Measurements from ENCODE around the gene YTHDC2.
A peak's percentile ranks its signal among the peaks of the same experiment; 100 is the strongest.
"Not testable (repeated sequence)": the region's sequence is repeated elsewhere in the genome, so short reads cannot be mapped to it uniquely, and the experiment has no call there.

The YTHDC2 gene

DNA sequence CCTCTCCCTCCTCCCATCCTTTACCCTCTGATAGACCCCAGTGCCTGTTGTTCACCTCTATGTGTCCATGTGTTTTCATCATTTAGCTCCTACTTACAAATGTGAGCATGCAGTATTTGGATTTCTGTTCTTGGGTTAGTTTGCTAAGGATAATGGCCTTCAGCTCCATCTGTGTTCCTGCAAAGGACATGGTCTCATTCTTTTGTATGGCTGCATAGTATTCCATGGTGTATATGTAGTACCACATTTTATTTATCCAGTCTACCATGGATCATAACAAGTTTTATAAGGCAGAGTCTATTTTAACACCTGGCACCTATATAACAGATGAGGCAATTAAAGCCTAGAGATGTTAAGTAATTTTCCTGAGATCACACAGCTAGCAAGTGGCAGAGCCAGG lies 7.4 kb downstream of the YTHDC2 start:
- DNase-seq, result no peak

DNA sequence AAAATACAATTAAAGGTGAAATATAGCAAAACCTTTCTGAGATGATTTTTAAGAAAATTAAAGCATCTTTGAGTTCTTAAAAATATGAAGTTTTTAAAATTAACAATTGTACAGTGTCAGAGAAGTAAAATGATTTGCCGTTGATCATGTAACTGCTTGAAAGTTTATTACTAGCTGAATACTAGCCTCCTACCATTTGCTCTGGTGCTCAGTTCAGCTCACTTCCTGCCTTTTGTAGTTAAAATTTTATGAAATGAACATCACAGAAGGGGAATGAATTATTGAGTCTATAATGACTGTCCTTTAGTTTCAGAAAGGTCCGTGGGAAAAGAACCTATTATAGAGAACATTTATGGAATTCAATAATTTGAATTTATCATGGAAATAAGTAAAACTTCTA lies 9.7 kb downstream of the YTHDC2 start:
- no peak for DNase-seq

DNA sequence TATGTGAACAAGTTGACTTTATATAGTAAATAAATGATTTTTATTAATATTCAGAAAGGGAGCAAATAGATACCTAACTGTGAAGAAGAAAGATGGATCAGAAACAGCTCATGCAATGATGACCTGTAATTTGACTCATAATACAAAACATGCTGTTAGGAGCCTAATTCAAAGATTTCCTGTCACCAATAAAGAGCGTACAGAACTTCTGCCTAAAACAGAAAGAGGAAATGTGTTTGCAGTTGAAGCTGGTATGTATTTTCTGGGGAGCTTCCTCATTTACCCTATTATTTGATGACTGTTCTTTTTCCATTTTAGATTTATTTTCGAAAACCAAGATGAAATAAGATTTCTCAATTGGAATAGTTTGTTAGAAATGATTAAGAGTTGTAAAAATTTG lies 11.4 kb downstream of the YTHDC2 start:
- DNase-seq, result no peak

DNA sequence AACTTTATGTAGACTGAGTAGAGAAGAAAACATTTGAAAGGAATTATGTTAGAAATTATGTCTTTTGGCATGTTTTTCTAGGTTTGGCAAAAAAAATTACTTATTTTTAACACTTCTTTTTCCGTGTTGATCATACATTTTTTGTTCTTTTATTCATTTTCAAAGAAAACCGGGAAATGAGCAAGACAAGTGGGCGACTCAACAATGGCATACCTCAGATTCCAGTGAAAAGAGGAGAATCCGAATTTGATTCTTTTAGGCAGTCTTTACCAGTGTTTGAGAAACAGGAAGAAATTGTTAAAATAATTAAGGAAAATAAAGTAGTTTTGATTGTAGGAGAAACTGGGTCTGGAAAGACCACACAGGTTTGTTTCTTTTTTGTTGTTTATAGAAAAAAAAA lies 12.9 kb downstream of the YTHDC2 start:
- DNase-seq, result no peak

DNA sequence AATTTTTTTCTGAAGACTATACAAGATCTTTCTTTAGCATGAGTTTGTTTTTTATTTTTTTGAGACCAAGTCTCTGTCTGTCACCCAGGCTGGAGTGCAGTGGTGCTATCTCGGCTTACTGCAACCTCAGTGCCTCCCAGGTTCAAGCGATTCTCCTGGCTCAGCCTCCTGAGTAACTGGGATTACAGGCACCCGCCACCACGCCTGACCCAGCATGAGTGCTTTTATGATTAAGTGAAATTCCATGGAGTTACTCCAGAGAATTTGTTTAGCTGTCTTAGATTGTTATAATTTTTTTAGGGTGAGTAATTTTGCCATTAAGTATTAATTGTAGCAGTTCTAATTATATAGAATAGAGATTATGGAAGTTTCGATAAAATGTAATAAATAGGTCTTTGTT lies 14.3 kb downstream of the YTHDC2 start:
- no peak for DNase-seq

DNA sequence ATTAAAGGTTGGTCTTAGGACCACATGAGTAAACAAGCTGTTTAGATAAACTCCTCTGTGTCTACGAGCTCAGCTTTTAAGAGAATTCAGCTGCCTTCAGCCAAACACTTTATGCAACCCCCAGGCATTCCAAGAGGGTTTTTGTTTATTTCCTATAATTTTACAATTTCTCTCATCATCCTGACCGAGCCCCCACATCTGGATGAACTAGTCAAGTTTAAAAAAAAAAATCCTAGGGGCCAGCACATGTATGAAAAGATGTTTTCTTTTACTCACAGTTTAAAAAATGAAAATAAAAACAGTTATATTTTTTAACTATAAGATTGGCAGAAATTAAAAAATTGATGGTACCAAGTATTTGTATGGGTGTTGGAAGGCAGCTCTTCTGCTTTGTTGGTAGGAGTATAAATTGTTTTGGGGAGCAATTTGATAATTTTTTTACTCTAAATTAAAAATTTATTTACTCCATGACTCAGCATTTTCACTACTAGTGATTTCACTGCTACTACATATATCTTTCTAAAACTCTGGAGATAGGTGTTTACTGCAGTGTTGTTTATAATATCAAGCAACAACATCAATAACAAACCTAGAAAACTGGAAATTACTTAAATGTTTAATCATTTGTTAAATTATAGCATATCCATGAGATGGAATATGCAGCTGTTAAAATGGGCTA lies 18.1 kb downstream of the YTHDC2 start:
- no peak for DNase-seq

DNA sequence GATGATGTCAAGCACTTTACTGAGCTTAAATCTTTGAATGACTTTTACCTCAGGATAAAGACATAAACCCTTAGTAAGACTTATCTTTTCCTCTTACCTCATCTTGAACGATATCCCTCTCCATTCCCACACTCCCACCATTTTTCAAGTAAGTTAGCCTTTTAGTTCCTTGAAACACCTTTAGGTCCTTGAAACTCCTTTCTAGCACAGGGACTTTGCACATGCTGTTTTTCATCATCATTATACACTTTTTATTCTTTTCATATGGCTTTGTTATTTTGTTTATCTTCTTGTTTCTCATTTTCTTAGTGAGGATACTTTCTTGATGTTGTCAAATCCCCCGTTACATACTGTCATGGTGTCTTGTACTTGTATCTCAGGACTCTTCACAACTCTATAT lies 24.8 kb downstream of the YTHDC2 start:
- no peak for DNase-seq

DNA sequence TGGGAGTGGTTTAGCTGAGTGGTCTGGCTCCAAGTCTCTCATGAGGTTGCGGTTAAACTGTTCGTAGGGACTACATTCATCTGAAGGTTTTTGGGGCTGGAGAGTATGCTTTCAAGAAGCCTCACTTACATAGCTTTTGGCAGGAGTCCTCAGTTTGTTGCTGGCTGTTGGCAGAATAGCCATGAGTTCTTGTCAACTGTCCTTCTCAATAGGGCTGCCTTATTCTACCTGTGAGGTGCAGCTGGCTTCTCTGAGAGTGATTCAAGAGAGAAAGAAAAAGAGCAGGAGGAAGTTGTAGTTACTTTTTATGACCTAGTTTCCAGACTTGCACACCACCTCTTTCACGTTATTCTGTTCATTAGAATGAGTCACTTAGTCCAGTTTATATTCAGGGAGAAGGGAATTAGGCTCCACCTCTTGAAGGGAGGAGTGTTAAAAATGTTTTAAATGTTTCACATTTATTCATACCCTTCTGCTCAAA lies 33.2 kb downstream of the YTHDC2 start:
- DNase-seq, result no peak

DNA sequence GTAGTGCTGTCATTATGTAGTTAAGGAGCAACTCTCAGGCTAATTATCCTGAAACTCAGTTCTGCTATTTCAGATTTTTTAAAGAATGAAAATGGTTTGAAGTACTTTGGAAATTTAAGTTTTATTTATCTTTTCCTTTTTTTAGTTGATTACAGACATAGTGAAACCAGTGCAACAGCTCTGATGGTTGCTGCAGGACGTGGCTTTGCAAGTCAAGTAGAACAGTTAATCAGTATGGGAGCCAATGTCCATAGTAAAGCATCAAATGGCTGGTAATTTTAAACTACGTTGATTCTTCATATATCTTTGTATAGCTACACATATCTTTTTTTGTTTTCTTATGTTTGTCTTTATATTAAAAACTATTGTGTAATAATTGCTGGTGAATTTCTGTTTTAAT lies 34.9 kb downstream of the YTHDC2 start:
- DNase-seq, result no peak

DNA sequence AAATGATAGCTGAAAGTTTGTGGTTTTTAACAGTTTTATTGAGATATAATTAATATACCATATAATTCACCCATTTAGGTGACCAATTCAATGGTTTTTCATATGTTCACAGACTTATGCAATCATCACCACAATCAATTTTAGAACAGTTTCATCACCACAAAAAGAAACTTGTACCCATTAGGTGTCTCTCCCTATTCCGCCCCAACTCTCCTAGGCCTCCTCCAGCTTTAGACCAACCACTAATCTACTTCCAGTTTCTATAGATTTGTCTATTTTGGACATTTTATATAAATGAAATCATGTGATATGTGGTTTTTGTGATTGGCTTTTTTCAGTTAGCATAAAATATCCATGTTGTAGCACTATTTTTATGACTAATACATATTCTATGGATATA lies 38.6 kb downstream of the YTHDC2 start:
- DNase-seq, result no peak

DNA sequence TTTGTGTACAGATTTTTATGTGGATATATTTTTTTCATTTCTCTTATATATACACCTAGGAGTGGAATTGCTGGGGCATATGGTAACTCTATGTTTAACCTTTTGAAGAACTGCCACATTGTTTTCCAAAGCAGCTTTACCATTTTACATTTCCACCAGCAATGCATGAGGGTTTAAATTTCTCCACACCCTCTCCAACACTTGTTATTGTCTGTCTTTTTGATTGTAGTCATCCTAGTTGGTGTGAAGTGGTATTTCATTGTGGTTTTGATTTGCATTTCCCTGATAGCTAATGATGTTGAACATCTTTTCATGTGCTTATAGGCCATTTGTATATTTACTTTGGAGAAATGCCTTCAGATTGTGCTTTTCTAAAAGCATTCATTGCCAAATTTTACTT lies 39.1 kb downstream of the YTHDC2 start:
- DNase-seq, result no peak

DNA sequence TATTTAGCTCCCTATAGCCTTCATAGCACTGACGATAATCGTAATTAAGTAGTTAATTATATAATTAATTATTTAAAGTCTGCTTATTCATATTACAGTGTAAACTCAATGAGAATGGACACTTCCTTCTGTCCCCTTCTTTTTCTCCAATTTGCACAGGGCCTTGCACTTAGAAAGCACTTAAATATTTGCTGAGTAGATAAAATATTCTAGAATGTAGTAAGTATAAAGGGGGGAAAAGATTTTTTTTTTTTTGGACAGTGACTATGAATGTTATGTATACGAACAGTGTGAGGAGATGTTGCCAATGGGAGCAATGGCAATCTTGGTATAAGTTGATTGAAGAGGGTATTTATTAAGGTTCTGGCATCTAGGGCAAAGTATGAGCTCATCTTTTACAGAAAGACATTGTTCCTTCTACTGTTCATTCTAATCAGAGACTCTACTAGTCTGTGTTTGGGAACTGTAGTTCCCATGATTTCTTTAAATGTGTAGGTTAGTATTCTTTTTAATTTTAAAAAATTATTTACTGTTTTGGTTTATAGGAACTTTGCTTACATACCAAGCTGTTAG lies 49.4 kb downstream of the YTHDC2 start:
- DNase-seq, result no peak

DNA sequence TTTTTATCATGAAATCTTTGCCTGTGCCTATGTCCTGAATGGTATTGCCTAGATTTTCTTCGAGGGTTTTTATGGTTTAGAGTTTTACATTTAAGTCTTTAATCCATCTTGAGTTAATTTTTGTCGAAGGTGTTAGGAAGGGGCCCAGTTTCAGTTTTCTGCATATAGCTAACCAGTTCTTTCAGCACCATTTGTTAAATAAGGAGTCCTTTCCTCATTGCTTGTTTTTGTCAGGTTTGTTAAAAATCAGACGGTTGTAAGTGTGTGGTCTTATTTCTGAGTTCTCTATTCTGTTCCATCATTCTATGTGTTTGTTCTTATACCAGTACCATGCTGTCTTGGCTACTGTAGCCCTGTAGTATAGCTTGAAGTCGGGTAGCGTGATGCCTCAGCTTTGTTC lies 55.9 kb downstream of the YTHDC2 start:
- DNase-seq, result no peak

DNA sequence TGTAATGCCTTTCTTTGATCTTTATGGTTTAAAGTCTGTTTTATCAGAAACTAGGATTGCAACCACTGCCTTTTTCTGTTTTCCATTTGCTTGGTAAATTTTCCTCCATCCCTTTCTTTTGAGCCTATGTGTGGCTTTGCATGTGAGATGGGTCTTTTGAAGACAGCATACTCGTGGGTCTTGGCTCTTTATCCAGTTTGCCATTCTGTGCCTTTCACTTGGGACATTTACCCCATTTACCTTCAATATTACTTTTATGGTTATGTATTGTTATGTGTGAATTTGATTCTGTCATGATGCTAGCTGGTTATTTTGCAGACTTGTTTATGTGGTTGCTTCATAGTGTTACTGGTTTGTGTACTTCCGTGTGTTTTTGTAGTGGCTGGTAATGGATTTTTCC lies 59.2 kb downstream of the YTHDC2 start:
- DNase-seq, result no peak

DNA sequence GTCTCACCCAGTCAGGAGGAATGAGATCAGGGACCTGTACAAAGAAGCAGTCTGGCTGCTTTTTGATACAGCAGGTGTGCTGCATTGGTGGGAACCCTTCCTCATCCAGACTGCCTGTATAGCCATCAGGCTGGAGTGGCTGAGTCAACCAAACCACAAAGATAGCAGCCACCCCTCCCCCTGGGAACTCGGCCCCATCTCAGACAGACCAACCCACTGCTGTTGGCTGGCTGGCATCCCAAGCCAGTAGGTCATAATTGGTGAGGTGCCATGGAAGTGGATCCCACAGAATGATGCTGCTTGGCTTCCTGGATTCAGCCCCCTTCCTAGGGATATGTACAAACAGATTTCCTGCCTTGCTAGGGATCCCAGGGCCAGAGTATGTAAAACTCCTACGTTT lies 60.9 kb downstream of the YTHDC2 start:
- no peak for DNase-seq

DNA sequence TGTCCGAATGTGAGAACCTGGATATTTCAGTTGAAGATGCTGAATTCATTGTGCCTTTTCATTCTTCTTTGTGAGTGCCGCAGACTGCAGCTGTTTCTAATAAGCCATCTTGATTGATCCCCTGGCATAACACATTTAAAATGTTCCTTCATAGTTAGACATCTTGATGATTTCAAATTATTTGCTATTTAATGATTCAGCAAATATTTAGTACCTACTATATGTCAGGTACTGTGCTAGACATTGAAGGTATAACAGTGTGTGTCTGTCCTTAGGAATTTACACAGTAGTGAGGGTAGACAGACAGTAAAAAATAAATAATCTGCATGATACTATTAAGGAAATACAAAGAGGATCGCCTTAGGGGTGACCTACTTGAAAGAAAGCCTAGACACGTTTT lies 61.6 kb downstream of the YTHDC2 start:
- no peak for DNase-seq

DNA sequence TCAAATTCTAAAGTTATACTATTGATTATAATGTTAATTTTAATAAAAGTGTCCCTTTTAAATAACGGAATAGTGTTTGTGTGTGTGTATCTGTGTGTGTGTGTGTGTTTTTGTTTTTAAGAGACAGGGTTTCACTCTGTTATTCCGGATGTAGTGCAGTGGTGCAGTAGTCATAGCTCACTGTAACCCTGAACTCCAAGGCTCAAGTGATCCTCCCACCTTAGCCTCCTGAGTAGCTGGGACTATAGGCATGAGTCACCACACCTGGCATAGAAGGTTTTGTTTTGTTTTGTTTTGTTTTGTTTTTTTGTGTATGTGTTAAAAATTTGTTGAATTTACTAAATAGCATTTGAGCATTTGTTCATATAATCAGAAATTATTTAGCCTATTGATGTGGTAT lies 64.6 kb downstream of the YTHDC2 start:
- no peak for DNase-seq

DNA sequence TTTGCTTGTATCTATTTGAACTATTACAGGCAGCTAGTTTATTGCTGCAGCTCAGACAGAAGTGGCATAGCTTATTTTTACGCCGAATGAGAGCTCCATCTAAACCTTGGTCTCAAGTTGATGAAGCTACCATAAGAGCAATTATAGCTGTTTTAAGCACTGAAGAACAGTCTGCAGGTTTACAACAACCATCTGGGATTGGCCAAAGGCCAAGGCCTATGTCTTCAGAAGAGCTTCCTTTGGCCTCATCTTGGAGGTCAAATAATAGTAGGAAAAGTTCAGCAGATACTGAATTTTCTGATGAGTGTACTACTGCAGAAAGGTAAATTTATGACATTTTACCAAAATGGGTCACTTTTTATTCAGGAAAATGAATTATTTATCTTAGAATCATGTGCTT lies 67.9 kb downstream of the YTHDC2 start:
- no peak for DNase-seq

DNA sequence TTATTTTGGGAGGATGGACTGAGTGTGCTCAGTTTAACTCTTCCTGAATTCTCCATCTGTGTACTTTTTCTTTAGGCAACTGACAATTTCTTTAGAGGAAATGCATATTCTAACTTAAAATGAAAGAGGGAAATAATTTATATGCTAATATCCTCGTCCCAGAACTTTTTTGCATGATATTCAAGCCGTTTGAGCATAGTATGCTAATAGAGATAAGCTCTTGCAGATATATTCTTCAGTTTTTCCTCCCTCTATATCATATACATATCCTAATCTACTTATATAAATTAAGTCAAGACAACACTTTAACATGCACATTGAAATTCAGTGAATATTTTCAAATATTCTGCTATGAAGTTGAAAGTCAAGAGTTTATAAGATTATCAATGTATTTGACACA lies 84.7 kb downstream of the YTHDC2 start:
- no peak for DNase-seq

DNA sequence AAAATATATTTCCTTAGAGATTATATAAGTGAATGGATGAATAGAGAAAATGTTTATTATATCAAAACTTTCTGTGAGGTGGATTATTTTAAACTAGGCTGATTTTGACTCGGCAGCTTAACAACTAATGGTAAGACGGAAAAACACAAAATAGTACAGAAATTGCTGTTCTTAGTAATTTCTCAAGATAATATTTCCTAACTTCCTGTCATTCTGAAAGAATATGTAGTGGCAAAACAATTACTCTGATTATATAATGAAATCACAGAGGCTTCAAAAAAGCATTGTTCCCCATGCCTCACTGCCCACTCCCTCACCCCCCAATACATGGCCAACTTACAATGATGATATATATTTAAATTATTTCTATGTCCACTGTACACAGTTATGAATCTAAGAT lies 85.4 kb downstream of the YTHDC2 start:
- no peak for DNase-seq

DNA sequence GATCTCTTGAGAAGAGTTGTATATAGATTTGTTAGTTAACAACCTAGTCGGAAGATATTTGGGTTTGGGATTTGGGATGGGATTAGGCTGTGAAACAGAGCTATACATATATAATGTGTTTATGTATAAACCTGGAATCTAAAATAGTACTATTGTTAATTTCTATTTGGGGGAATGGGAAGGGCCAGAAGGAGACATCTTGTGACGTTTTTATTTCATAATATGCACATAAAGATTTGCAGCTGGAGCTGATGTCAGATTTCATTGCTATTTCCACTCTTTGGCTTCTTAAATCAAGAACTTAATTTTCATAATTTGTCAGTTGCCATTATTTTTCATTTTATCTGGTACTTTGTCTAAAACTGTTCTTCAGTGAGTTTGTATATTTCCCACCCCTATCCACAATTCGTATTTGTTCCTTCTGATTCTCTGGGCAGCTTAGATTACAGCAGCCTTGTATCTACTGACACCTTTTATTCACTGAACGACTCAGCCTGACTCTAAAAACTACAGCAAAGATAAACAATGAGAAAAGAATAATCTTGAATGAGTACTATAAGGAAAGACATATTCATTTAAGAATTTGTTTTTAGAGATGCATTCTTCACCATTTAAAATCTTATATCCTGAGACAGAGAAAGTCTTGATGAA lies 86.9 kb downstream of the YTHDC2 start:
- no peak for DNase-seq

DNA sequence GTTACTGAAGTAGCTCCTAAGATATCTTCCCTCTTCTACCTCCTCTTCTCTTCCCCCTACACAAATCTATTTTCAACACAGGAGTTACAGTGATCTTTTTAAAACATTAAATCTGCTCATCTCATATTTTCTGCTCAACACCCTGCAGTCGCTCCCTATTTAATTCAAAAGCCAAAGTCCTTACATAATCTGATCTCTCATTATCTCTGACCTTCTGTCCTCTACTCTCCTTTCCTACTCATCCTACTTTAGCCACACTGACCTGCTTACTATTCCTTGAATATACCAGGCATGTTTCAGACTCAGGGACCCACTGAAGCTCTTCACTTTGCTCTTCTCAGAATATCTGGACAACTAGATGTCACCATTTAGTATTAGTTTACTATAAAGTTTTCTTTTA lies 87.9 kb downstream of the YTHDC2 start:
- DNase-seq, result no peak

DNA sequence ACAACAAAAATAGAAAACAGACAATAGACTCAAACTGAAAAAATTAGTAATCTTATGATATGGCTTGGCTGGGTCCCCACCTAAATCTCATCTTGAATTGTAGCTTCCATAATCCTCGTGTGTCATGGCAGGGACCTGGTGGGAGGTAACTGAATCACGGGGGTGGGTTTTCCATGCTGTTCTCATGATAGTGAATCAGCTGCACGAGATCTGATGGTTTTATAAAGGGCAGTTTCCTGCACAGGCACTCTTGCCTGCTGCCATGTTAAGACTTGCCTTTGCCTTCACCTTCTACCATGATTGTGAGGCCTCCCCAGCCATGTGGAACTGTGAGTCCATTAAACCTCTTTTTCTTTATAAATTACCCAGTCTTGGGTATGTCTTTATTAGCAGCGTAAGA lies 89.8 kb downstream of the YTHDC2 start:
- not testable (repeated sequence) for DNase-seq

DNA sequence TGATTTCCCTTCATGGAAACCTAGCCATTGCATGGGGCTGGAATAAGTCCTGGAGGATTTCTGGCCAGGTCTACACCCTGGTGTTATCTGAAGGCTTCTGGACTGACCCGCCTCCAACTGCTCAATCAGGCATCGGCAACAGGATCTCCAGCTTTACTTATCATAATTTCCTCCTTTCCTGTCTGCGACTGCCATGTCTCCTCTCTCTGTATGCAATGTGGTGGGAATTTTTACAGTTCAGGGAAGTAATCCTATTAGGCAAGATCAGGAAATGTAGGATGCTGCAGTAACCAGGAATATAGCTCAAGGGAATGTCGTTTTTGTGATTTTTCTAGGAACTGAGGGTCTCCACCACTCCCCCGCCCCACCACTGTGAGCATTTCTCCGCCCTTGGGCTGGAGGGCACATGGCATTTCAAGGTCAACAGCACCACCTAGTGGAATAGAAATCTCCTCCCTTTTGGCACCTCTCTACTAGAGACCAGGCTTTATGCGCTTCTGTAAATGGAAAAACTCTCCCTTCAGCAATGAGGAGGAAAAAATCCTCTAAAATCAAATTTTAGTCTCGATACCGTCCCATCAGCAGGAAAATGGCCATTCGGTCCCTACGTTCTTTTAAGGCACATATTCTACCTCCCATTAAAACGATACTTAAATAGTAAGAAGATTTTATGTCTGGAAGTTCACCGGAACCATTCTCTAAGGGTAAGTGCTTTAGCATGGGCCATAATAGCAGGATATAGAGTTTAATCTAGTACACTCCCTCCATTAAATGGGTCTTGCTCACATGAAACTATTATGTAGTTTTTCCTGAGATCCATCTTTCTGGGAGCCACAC lies 93.0 kb downstream of the YTHDC2 start:
- peak; percentile 64 for DNase-seq

Measured in retina (tissue), 1 donor.